GM06990 (cell line): ENCODE measurements around the gene MYCN.
"Not testable (repeated sequence)": the region's sequence is repeated elsewhere in the genome, so short reads cannot be mapped to it uniquely, and the experiment has no call there.

Experiments used
- DNase-seq: peaks from one replicate; pipeline ENCODE4 v3.0.0-alpha.2; 2011; ENCODE audit not compliant: insufficient read length; ENCODE audit errors: extremely low read depth
- H3K27me3 ChIP-seq: replicated peaks from 2 replicates; pipeline ENCODE4 v1.6.0; 2011; ENCODE audit warnings: low read length; ENCODE audit not compliant: control insufficient read depth, insufficient read depth
- H3K36me3 ChIP-seq: 2 replicates; pipeline ENCODE4 v1.5.1; 2011; ENCODE audit warnings: low read length; ENCODE audit not compliant: control insufficient read depth, insufficient read depth
- H3K4me3 ChIP-seq: replicated peaks from 2 replicates; pipeline ENCODE4 v1.5.1; 2011; ENCODE audit warnings: low read depth, mild to moderate bottlenecking, control low read depth, low read length
- TF ChIP-seq, protein P1 (sequence below): IDR thresholded peaks from 2 replicates; pipeline ENCODE4 v1.5.1; 2011; ENCODE audit warnings: low read length, control low read depth, mild to moderate bottlenecking, inconsistent platforms; ENCODE audit not compliant: insufficient read depth, poor library complexity, severe bottlenecking

Gene MYCN

DNA sequence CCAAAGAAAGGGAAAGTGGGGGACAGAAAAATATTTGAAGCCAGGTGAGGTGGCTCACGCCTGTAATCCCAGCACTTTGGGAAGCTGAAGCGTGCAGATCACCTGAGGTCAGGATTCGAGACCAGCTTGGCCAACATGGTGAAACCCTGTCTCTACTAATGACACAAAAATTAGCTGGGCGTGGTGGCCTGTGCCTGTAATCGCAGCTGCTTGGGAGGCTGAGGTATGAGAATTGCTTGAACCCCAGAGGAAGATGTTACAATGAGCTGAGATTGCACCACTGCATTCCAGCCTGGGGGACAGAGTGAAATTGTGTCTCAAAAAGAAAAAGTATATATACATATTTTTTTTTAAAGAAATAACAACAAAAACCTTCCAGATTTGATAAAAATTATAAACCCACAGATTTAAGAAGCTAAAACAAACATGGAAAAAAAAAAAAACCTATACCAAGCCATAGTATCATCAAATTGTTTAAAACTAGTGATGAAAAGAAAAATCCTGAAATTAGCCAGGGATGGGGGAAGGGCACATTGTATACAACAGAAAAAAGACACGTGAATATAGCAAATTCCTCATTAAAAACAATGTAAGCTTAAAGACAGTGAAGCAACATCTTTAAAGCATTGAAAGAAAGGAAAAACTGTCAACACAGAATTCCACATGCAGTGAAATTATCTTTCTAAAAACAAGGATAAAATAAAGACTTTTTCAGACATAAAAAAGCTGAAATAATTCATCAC is 40.4 kb upstream of the MYCN start:
- Histone ChIP-seq H3K36me3 (no peaks in the 10 kb centered on the region), H3K4me3 (no peak overlapping the region), H3K27me3 (no peaks in the 10 kb centered on the region)
- DNase-seq = no peak
- TF ChIP-seq, protein P1, sequence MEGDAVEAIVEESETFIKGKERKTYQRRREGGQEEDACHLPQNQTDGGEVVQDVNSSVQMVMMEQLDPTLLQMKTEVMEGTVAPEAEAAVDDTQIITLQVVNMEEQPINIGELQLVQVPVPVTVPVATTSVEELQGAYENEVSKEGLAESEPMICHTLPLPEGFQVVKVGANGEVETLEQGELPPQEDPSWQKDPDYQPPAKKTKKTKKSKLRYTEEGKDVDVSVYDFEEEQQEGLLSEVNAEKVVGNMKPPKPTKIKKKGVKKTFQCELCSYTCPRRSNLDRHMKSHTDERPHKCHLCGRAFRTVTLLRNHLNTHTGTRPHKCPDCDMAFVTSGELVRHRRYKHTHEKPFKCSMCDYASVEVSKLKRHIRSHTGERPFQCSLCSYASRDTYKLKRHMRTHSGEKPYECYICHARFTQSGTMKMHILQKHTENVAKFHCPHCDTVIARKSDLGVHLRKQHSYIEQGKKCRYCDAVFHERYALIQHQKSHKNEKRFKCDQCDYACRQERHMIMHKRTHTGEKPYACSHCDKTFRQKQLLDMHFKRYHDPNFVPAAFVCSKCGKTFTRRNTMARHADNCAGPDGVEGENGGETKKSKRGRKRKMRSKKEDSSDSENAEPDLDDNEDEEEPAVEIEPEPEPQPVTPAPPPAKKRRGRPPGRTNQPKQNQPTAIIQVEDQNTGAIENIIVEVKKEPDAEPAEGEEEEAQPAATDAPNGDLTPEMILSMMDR = no peak

DNA sequence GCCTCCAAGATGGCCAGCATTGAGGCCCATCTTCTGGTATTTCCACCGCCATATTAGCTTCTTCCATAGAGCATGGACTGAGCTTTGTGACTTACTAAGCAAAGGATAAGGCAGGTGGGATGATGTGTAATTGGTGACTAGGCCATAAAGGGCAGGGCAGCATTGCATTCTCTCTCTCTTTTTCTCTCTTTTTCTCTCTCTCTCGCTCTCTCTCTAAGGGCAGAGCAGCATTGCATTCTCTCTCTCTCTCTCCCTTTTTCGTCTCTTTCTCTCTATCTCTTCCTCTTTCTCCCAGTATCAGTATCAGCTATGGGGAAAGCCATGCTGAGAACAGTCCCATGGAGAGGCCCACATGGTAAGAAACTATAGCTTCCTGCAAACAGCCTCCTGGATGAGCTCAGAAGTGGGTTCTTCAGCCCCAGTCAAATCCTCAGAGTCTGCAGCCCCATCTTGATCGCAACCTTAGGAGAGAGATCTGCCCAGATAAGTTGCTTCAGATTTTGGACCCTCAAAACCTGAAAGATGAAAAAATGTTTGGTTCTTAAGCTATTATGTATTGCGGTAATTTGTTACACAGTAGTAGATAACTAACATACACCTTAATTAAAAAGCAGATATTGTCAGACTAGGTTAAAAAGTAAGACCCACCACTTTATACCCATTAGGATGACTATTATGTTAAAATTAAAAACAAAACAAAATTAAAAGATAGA is 39.1 kb upstream of the MYCN start:
- no peak for DNase-seq
- TF ChIP-seq, protein P1 = no peak
- H3K4me3 ChIP-seq = no peak overlapping the region
- no peaks in the 10 kb centered on the region for H3K36me3 ChIP-seq
- no peaks in the 10 kb centered on the region for H3K27me3 ChIP-seq

DNA sequence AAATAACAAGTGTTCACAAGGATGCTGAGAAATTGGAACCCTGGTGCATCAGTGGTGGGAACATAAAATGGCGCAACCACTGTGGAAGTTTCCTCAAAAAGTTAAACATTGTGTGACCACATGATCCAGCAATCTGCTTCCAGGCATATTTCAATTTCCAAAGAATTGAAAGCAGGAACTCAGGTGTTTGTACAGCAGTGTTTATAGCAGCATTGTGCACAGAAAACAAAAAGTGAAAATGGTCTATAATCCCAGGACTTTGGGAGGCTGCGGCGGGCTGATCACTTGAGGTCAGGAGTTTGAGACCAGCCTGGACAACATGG is 38.6 kb upstream of the MYCN start:
- TF ChIP-seq, protein P1 = no peak
- Histone ChIP-seq H3K36me3 (no peaks in the 10 kb centered on the region), H3K4me3 (no peak overlapping the region), H3K27me3 (no peaks in the 10 kb centered on the region)
- DNase-seq = no peak

DNA sequence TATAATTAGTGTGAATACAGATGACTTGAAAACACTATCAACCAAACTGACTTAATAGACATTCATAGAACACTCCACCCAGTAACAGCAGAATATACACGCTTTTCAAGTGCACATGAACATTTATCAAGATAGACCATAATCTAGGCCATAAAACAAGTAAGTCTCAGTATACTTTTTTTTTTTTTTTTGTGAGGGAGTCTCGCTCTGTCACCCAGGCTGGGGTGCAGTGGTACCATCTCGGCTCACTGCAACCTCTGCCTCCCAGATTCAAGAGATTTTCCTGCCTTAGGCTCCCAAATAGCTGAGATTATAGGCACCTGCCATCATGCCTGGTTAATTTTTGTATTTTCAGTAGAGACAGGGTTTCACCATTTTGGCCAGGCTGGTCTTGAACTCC is 36.4 kb upstream of the MYCN start:
- not testable (repeated sequence) for DNase-seq, H3K36me3 ChIP-seq, H3K4me3 ChIP-seq, H3K27me3 ChIP-seq

DNA sequence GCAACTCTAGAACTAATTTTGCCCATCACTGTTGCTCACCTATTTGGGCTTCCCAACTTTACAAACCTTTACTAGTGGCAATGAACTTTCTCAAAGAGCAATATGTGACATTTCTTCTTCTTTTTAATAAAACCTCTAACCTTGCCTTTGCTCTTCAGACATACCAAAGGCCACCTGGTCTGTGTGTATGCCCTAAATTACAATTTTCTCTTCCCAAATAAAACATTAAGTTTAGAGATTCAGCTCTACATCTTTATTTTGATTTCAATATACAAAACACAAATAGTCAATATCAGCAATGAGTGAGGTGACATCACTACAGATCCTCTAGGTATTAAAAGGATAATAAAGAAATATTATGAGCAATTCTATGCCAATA is 35.1 kb upstream of the MYCN start:
- no peaks in the 10 kb centered on the region for H3K27me3 ChIP-seq
- TF ChIP-seq, protein P1 = no peak
- DNase-seq = no peak
- no peak overlapping the region for H3K4me3 ChIP-seq
- H3K36me3 ChIP-seq = no peaks in the 10 kb centered on the region

DNA sequence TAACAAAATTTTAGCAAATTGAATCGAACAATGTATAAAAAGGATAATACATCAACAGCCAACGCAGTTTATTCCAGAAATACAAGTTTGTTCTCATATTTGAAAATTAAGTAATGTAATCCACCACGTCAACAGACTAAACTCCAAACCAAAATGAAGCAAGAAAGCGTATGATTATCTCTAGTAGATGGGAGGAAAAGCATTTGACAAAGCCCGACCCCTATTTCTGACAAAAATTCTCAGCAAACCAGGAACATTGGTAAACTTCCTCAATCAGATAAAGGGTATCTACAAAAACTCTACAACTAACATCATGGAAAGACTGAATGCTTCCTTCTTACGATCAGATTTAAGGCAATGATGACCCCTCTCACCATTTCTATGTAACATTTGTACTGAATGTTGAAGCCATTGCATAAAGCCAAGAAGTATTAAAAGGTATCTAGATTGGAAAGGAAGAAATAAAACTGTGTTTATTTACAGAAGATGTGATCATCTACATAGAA is 34.3 kb upstream of the MYCN start:
- Histone ChIP-seq H3K36me3 (no peaks in the 10 kb centered on the region), H3K4me3 (no peak overlapping the region), H3K27me3 (no peaks in the 10 kb centered on the region)
- no peak for DNase-seq
- TF ChIP-seq, protein P1 = no peak
